AG04450 (cell line): ENCODE results near the gene USP4. TPM values are rescaled to one million over a fixed set of nuclear protein-coding genes. Genes with fewer than 3 reads are reported as not detected.

Experiments used
- CTCF ChIA-PET: fragments of 300-600, 350-600 bp; formaldehyde crosslinking; extraction: SDS; loops from one replicate; lab custom pipeline; 2022; ENCODE audit warnings: antibody characterized with exemption, inconsistent platforms; lab: Charles Lee
- POLR2A ChIA-PET: fragments of 350-600 bp; formaldehyde crosslinking; extraction: SDS; loops from one replicate; lab custom pipeline; 2021; ENCODE audit warnings: antibody characterized with exemption, inconsistent platforms; lab: Yijun Ruan, JAX
- DNase-seq: peaks from one replicate; pipeline ENCODE4 v3.0.0-alpha.2; 2011; ENCODE audit warnings: low read depth, low spot score
- H3K27ac ChIP-seq: one replicate; pipeline ENCODE4 v1.5.1; 2012; ENCODE audit warnings: low read depth, low read length, control low read depth
- H3K27me3 ChIP-seq: one replicate; pipeline ENCODE4 v1.6.0; 2012; ENCODE audit warnings: low read length; ENCODE audit not compliant: control insufficient read depth, insufficient read depth
- H3K4me3 ChIP-seq: 2 replicates; pipeline ENCODE4 v1.5.1; 2011; ENCODE audit warnings: mild to moderate bottlenecking, low read depth, low read length, control low read depth
- H3K9me3 ChIP-seq: 2 replicates; pipeline ENCODE4 v1.5.1; 2012; ENCODE audit warnings: low read length; ENCODE audit not compliant: control insufficient read depth, insufficient read depth
- CTCF ChIP-seq: IDR thresholded peaks from 2 replicates; pipeline ENCODE4 v1.5.1; 2011; ENCODE audit warnings: low read depth, low read length, control low read depth, inconsistent platforms
- polyA plus RNA-seq: library from polyadenylated mRNA; depleted of rRNA; stranded (reverse); fragments of >200 nt; gene quantifications from 2 replicates; pipeline ENCODE4 v1.2.3, GENCODE V29; 2011

Gene USP4
- polyA plus RNA-seq, 1 experiment: 80.4 TPM

GRCh38 chr3:49327485-49327884 is 12.4 kb downstream of the USP4 start:
- no peak for DNase-seq
- Histone ChIP-seq H3K4me3 (no peak overlapping the region), H3K27me3 (no peaks in the 10 kb centered on the region), H3K27ac (no peak overlapping the region), H3K9me3 (no peaks in the 10 kb centered on the region; the same call in 1 of the 2 replicates)
- peak; percentile 28; the same call in 1 of the 2 replicates for TF ChIP-seq CTCF
- ChIA-PET CTCF (interaction anchor here (1.0 kb wide), 1 partner anchor 12 kb away, joined by 3 read pairs; no protein-coding TSS in a partner anchor), POLR2A (no interaction called here)

GRCh38 chr3:49324768-49325167 is 15.1 kb downstream of the USP4 start:
- no peak overlapping the region for H3K27ac ChIP-seq
- no peaks in the 10 kb centered on the region for H3K27me3 ChIP-seq
- H3K4me3 ChIP-seq: no peak overlapping the region
- no peaks in the 10 kb centered on the region for H3K9me3 ChIP-seq
- TF ChIP-seq CTCF: no peak
- CTCF ChIA-PET: no interaction called here
- POLR2A ChIA-PET: no interaction called here
- no peak for DNase-seq

GRCh38 chr3:49316696-49317457 is 23.0 kb downstream of the USP4 start:
- no peaks in the 10 kb centered on the region for H3K27me3 ChIP-seq
- no peak for TF ChIP-seq CTCF
- no peak overlapping the region for H3K4me3 ChIP-seq
- no peak for DNase-seq
- H3K27ac ChIP-seq: no peak overlapping the region
- ChIA-PET POLR2A (no interaction called here), CTCF (no interaction called here)
- no peaks in the 10 kb centered on the region for H3K9me3 ChIP-seq

GRCh38 chr3:49313896-49314688 is 25.8 kb downstream of the USP4 start:
- Histone ChIP-seq H3K4me3 (no peak overlapping the region), H3K27me3 (no peaks in the 10 kb centered on the region), H3K27ac (peak overlapping the region; percentile 57), H3K9me3 (no peaks in the 10 kb centered on the region)
- POLR2A ChIA-PET: interaction anchor here (0.7 kb wide), 1 partner anchor 102 kb away, joined by 3 read pairs; no protein-coding TSS in a partner anchor
- TF ChIP-seq CTCF: no peak
- DNase-seq: no peak
- CTCF ChIA-PET: no interaction called here

DNA sequence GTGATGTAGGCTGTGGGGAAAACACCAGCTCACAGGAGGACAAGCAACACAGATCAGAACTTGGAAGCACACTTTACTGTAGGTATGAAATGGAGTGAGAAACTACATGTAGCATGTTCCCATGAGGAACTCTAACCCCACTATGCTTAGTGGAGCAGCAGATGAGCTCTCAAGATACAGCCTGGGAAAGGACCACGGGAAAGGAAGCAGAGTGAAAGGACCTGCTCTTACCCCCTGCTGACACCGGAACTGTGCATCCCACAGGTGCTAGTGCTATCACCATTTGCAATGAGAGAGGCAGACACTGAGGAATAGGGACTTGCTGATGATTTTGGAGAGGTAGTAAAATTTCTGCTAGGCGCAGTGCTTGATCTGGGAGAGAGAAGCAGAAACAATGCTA is 28.6 kb downstream of the USP4 start:
- CTCF ChIA-PET: interaction anchor here (0.6 kb wide), 1 partner anchor 361 kb away, joined by 3 read pairs; no protein-coding TSS in a partner anchor

More for the DNA sequence above, 28.6 kb downstream of the USP4 start:
- H3K27me3 ChIP-seq: no peaks in the 10 kb centered on the region
- H3K4me3 ChIP-seq: no peak overlapping the region
- POLR2A ChIA-PET: no interaction called here
- H3K27ac ChIP-seq: no peak overlapping the region
- no peaks in the 10 kb centered on the region for H3K9me3 ChIP-seq
- TF ChIP-seq CTCF: no peak
- no peak for DNase-seq
